Fibroblast of villous mesenchyme (primary cell): ENCODE measurements around the gene C22orf39. TPM values are rescaled to one million over a fixed set of nuclear protein-coding genes. Genes with fewer than 3 reads are reported as not detected.

Source experiments
- DNase-seq: peaks from one replicate; pipeline ENCODE4 v3.0.0-alpha.2; 2010; ENCODE audit warnings: low read depth
- H3K4me3 ChIP-seq: 2 replicates; pipeline ENCODE4 v1.5.1; 2011; ENCODE audit warnings: low read depth, mild to moderate bottlenecking, low read length
- CTCF ChIP-seq: IDR thresholded peaks from 2 replicates; pipeline ENCODE4 v1.5.1; 2012; ENCODE audit warnings: low read depth, mild to moderate bottlenecking, low read length; ENCODE audit not compliant: insufficient read depth
- total RNA-seq: library from RNA; depleted of rRNA; stranded (reverse); fragments of >200 nt; gene quantifications from 2 replicates; pipeline ENCODE4 v1.2.3, GENCODE V29; 2012

The C22orf39 gene
- total RNA-seq, 1 donor, result 12.5 TPM

- no peak for TF ChIP-seq CTCF
- no peak for DNase-seq
- no peak overlapping the region for H3K4me3 ChIP-seq
Observed at GRCh38 chr22:19406846-19407245, 40.7 kb downstream of the C22orf39 start.

DNA sequence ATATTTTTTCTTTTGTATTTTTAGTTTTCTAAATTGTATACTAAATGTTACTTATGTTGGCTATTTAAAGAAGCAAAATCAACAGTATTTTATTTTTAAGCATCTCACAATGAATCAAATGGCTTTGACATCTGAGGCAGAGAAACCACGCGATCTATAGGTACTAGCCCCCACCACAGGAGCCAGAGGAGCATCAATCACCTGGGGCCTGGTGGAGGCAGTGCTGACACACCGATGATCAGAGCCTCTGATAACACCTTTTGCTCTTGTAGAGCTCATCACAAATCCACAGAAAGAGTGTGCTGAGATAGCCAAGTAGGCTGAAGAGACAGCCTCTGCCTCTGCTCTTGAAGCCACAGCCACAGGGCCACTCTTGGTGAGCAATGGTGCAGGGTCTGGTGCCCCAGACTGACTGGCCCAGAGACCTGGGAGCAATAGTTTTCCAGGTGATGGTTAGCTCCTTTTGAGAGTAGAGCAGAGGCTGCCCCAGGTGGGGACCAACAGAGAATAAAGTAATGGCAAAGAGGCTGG is 41.2 kb downstream of the C22orf39 start:
- no peak overlapping the region for H3K4me3 ChIP-seq
- no peak for TF ChIP-seq CTCF
- DNase-seq, result no peak

DNA sequence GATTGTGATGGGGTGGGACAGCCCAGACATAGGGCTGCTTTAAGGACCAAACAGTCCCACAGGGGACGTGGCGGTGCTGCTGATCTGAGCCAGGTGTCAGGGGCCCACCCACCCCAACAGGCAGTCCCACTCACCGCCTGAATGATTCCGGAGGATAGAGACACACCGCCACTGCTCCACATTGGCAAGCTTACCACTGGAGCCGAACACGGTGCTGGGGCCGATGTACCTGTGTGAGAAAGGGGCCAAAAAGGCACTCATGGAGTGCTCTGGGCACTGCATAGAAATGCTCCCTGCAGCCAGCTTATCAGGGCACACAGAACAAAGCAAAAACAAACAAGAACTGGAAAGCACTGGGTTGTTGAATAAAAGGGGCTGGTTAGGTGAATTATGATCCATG is 41.9 kb downstream of the C22orf39 start:
- no peak for DNase-seq
- H3K4me3 ChIP-seq, result no peak overlapping the region
- TF ChIP-seq CTCF, result no peak

- DNase-seq, result no peak
Observed at GRCh38 chr22:19405133-19405532, 42.4 kb downstream of the C22orf39 start.

GRCh38 chr22:19404676-19405075 is 42.8 kb downstream of the C22orf39 start:
- no peak overlapping the region for H3K4me3 ChIP-seq
- TF ChIP-seq CTCF, result no peak
- no peak for DNase-seq

More at GRCh38 chr22:19405133-19405532, 42.4 kb downstream of the C22orf39 start:
- no peak for TF ChIP-seq CTCF
- H3K4me3 ChIP-seq, result no peak overlapping the region

GRCh38 chr22:19402642-19403191 is 44.8 kb downstream of the C22orf39 start:
- no peak overlapping the region for H3K4me3 ChIP-seq
- TF ChIP-seq CTCF, result no peak
- DNase-seq, result no peak

- no peak for DNase-seq
- TF ChIP-seq CTCF, result no peak
- H3K4me3 ChIP-seq, result no peak overlapping the region
Observed at GRCh38 chr22:19401483-19401882, 46.0 kb downstream of the C22orf39 start.
